CD4-positive, alpha-beta T cell treated with Interleukin-1 beta for 1 hour (primary cell): Measurements from ENCODE around the gene CD34.
A peak's percentile ranks its signal among the peaks of the same experiment; 100 is the strongest.

Experiments
- DNase-seq, 2 donors: peaks; one replicate each; pipeline ENCODE4 v3.0.0-alpha.2; 2020 to 2022

The CD34 gene

GRCh38 chr1:207850621-207851407 is 60.1 kb downstream of the CD34 start:
- DNase-seq: no peak

- DNase-seq: no peak
These were observed 61.3 kb downstream of the CD34 start for GRCh38 chr1:207849646-207850045.

- DNase-seq: no peak
These were observed 61.9 kb downstream of the CD34 start for GRCh38 chr1:207849016-207849415.

- peak in 1 of 2 donors; percentile 73 for DNase-seq
These were observed 62.7 kb downstream of the CD34 start for GRCh38 chr1:207848234-207848633.

GRCh38 chr1:207847116-207847515 is 63.8 kb downstream of the CD34 start:
- DNase-seq: no peak

GRCh38 chr1:207845109-207845508 is 65.8 kb downstream of the CD34 start:
- DNase-seq: no peak

- DNase-seq: no peak
These were observed 66.6 kb downstream of the CD34 start for GRCh38 chr1:207844371-207844770.

- DNase-seq: no peak
These were observed 68.4 kb downstream of the CD34 start for GRCh38 chr1:207842506-207842905.

- DNase-seq: no peak
These were observed 69.0 kb downstream of the CD34 start for GRCh38 chr1:207841901-207842300.

- DNase-seq: no peak
These were observed 69.6 kb downstream of the CD34 start for GRCh38 chr1:207841293-207841692.

GRCh38 chr1:207840380-207840779 is 70.5 kb downstream of the CD34 start:
- DNase-seq: no peak

GRCh38 chr1:207839083-207839413 is 71.9 kb downstream of the CD34 start:
- DNase-seq: no peak

- DNase-seq: no peak
These were observed 72.5 kb downstream of the CD34 start for GRCh38 chr1:207838156-207839082.

- DNase-seq: no peak
These were observed 73.3 kb downstream of the CD34 start for GRCh38 chr1:207837673-207838072.

- DNase-seq: no peak
These were observed 74.2 kb downstream of the CD34 start for GRCh38 chr1:207836591-207837347.

GRCh38 chr1:207835958-207836357 is 75.0 kb downstream of the CD34 start:
- DNase-seq: no peak

GRCh38 chr1:207833956-207834660 is 76.8 kb downstream of the CD34 start:
- no peak for DNase-seq

- DNase-seq: no peak
These were observed 77.5 kb downstream of the CD34 start for GRCh38 chr1:207833381-207833780.

- DNase-seq: no peak
These were observed 78.1 kb downstream of the CD34 start for GRCh38 chr1:207832796-207833195.

GRCh38 chr1:207831517-207832327 is 79.2 kb downstream of the CD34 start:
- DNase-seq: peak; percentile 37 to 54
